PC-3 (cell line): ENCODE results near the gene KIF7. TPM values are rescaled to one million over a fixed set of nuclear protein-coding genes. Genes with fewer than 3 reads are reported as not detected.

Experiments used
- ATAC-seq: fragments of 200-7000 bp; cut with Tn5 transposase; 2 replicates; pipeline ENCODE4 v1.9.1; 2020; ENCODE audit warnings: mild to moderate bottlenecking, moderate library complexity
- BruUV-seq: library from RNA; stranded (reverse); fragments of 400-500 nt; replicated peaks from 2 replicates; lab custom pipeline; 2021; lab: Mats Ljungman, UMichigan
- CTCF ChIA-PET: fragments of 300-600 bp; sonication (Branson Sonifier 250); formaldehyde crosslinking; loops from one replicate; lab custom pipeline; 2022; ENCODE audit warnings: antibody characterized with exemption; lab: Charles Lee
- POLR2A ChIA-PET: fragments of 300-600 bp; sonication (Branson Sonifier 250); formaldehyde crosslinking; loops from one replicate; lab custom pipeline; 2022; ENCODE audit warnings: antibody characterized with exemption; ENCODE audit not compliant: unreplicated experiment; lab: Charles Lee
- DNase-seq: peaks from one replicate; pipeline ENCODE4 v3.0.0-alpha.2; 2015
- H2AFZ ChIP-seq: fragments of 300-600 bp; sonication (generic); 2 replicates; pipeline ENCODE4 v1.6.0; 2016; ENCODE audit warnings: antibody characterized with exemption, low read length
- H3F3A ChIP-seq: fragments of 300-600 bp; sonication (generic); one replicate; pipeline ENCODE4 v1.6.0; 2017; ENCODE audit warnings: antibody characterized with exemption, low read length, control low read depth, mild to moderate bottlenecking; ENCODE audit not compliant: unreplicated experiment
- H3K27ac ChIP-seq: fragments of 300-600 bp; sonication (generic); 2 replicates; pipeline ENCODE4 v1.5.1; 2016; ENCODE audit warnings: mild to moderate bottlenecking, low read length
- H3K27me3 ChIP-seq: fragments of 300-600 bp; sonication (generic); 2 replicates; pipeline ENCODE4 v1.6.1; 2016; ENCODE audit warnings: low read length, mixed read lengths
- H3K36me3 ChIP-seq: fragments of 300-600 bp; sonication (generic); 2 replicates; pipeline ENCODE4 v1.6.1; 2016; ENCODE audit warnings: low read depth, mixed run types, low read length, mixed read lengths
- H3K4me1 ChIP-seq: fragments of 300-600 bp; sonication (generic); 2 replicates; pipeline ENCODE4 v1.5.1; 2016; ENCODE audit warnings: low read length; ENCODE audit not compliant: insufficient read depth
- H3K4me2 ChIP-seq: fragments of 300-600 bp; sonication (generic); 2 replicates; pipeline ENCODE4 v1.6.0; 2016; ENCODE audit warnings: low read length
- H3K4me3 ChIP-seq: fragments of 300-600 bp; sonication (generic); 2 replicates; pipeline ENCODE4 v1.5.1; 2016; ENCODE audit warnings: mild to moderate bottlenecking, low read length, mixed read lengths
- H3K79me2 ChIP-seq: fragments of 300-600 bp; sonication (generic); 2 replicates; pipeline ENCODE4 v1.6.1; 2017; ENCODE audit warnings: low read length, mixed read lengths
- H3K9ac ChIP-seq: fragments of 300-600 bp; sonication (generic); 2 replicates; pipeline ENCODE4 v1.6.0; 2016; ENCODE audit warnings: mild to moderate bottlenecking, low read length
- H3K9me2 ChIP-seq: fragments of 300-600 bp; sonication (generic); replicated peaks from 2 replicates; pipeline ENCODE4 v1.6.1; 2016; ENCODE audit warnings: mixed run types, low read length, mixed read lengths
- H3K9me3 ChIP-seq: fragments of 300-600 bp; sonication (generic); 2 replicates; pipeline ENCODE4 v1.6.1; 2016; ENCODE audit warnings: low read length, mixed read lengths
- H4K20me1 ChIP-seq: fragments of 300-600 bp; sonication (generic); 2 replicates; pipeline ENCODE4 v1.6.1; 2016; ENCODE audit warnings: low read length, mixed read lengths
- EZH2 ChIP-seq: fragments of 300-600 bp; sonication (generic); IDR thresholded peaks from one replicate; pipeline ENCODE4 v1.6.1; 2017; ENCODE audit warnings: antibody characterized with exemption, mild to moderate bottlenecking, low read length; ENCODE audit not compliant: unreplicated experiment
- EZH2phosphoT487 ChIP-seq: fragments of 300-600 bp; sonication (generic); IDR thresholded peaks from 2 replicates; pipeline ENCODE4 v1.6.1; 2018; ENCODE audit warnings: mild to moderate bottlenecking, antibody characterized with exemption, low read length, borderline replicate concordance
- intact Hi-C: fragments of 100-400 bp; cut with micrococcal nuclease; formaldehyde crosslinking; loops from 2 replicates; pipeline ENCODE4 v1.9.0; 2023
- total RNA-seq: library from RNA; depleted of rRNA; stranded (reverse); fragments of >200 nt; gene quantifications from 2 replicates; pipeline ENCODE4 v1.2.3, GENCODE V29; 2014
- TF ChIP-seq, protein P1 (sequence below): fragments of 300-600 bp; sonication (generic); conservative IDR thresholded peaks from 2 replicates; pipeline ENCODE4 v1.5.1; 2017; ENCODE audit warnings: antibody characterized with exemption, low read depth, mild to moderate bottlenecking, low read length

The KIF7 gene
- total RNA-seq, 1 experiment from 2014 or later = 18.8 TPM

DNA sequence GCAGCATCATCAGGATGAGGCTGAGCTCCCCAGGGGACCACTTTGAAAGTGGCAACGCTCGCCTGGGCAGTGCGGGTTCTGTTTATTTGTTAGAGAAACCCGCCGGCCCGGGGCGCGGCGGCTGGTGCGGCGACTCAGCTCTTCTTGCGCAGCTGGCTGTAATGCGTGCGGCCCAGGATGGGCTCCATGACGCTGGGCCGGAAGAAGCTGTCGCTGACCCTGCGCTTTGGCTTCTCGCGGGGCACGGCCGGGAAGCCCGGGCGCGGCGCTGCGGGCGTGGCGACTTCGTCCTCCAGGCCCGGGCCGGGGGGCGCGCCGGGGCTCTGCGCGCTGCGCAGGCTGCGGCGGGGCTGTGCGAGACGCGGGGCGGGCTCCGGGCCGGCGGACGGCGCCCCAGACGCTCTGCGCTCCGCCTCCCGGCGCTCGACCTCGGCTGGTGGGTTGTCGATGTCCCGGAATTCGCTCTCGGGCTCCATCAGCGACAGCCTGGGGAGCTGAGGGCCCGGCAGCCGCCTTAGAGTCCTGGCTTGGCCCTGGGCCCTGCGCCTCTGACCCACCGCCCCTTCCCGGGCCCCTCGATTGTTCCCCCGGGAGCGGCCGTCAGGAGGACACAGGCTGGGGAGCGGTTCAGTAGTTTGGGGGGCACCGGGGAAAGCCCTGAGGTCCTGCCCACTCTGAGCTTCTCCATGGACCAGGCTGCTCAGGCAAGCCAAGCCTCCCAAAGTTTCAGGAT is 10.3 kb upstream of the KIF7 start:
- Histone ChIP-seq H3K4me3 (peak overlapping the region; percentile 60), H3K27ac (no peak overlapping the region)
- BruUV-seq = TSS peak; percentile 50

DNA sequence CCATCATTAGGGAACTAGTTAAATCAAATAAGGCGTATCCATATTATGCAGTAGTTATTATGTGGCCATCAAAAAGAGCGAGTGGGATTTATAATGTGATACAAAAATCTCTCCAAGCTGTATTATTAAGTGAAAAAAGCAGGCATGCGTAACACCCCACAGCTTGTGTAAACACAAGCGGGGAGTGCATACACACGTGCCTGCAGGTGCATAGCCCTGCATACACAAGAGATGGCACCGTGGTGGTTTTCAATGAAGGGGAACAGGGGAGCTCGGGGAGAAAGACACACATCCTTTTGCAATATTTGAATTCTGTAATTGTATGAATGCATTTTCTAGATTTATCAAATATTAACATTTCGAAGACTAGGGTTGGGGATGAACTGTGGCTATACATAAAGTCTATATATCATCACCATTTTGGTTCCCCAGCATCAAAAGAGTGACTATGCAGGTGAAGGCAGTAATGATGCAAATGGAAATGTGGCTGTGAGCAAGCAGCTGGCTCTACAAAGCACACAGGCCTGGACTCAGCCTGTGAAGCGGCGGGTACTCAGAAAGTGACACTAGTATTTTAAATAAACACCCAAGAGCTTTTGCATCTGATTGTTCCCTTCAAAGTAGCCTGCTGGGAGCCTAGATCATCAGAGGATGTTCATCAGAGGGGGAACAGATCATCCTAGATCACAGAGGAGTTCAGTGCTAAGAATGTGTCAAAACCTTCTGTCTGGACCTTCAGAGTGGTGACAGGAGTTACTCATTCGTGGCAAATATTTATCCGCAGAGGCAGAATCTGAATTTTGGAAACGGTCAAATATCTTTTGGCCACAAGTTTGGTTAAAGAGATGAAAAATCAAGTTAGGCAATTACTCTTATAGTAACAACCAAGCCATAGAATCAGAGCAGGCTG is 9.4 kb upstream of the KIF7 start:
- Histone ChIP-seq H3K79me2 (no peaks in the 10 kb centered on the region), H3K4me1 (peaks cover 33% of the 10 kb centered on the region), H3F3A (peaks cover 3% of the 10 kb centered on the region), H3K9me3 (no peaks in the 10 kb centered on the region), H3K4me3 (no peak overlapping the region), H3K9ac (no peak overlapping the region; the same call in 1 of the 2 replicates), H3K9me2 (no peaks in the 10 kb centered on the region), H2AFZ (peak overlapping the region; percentile 76; the same call in 1 of the 2 replicates), H3K27me3 (no peaks in the 10 kb centered on the region), H4K20me1 (no peaks in the 10 kb centered on the region), H3K27ac (no peak overlapping the region), H3K36me3 (no peaks in the 10 kb centered on the region), H3K4me2 (peak overlapping the region; percentile 85)
- ATAC-seq (no peak), DNase-seq (no peak)
- BruUV-seq = no TSS peak
- CTCF ChIA-PET = no interaction called here
- intact Hi-C loops = no loop called here
- POLR2A ChIA-PET = no interaction called here
- TF ChIP-seq EZH2 (no peak), EZH2phosphoT487 (no peak)

More for the DNA sequence above, 10.3 kb upstream of the KIF7 start:
- H3K4me2 ChIP-seq = peak overlapping the region; percentile 85
- H3F3A ChIP-seq = peaks cover 1% of the 10 kb centered on the region
- ATAC-seq = peak; percentile 37
- H4K20me1 ChIP-seq = no peaks in the 10 kb centered on the region
- POLR2A ChIA-PET = interaction anchor here (0.7 kb wide), 1 partner anchor 133 kb away, joined by 3 read pairs; no protein-coding TSS in a partner anchor
- no peaks in the 10 kb centered on the region for H3K9me3 ChIP-seq
- H3K4me1 ChIP-seq = peaks cover 33% of the 10 kb centered on the region
- intact Hi-C loops = no loop called here
- H3K27me3 ChIP-seq = no peaks in the 10 kb centered on the region
- no peaks in the 10 kb centered on the region for H3K36me3 ChIP-seq
- H3K79me2 ChIP-seq = no peaks in the 10 kb centered on the region
- TF ChIP-seq EZH2phosphoT487 (no peak), EZH2 (no peak)
- TF ChIP-seq, protein P1, sequence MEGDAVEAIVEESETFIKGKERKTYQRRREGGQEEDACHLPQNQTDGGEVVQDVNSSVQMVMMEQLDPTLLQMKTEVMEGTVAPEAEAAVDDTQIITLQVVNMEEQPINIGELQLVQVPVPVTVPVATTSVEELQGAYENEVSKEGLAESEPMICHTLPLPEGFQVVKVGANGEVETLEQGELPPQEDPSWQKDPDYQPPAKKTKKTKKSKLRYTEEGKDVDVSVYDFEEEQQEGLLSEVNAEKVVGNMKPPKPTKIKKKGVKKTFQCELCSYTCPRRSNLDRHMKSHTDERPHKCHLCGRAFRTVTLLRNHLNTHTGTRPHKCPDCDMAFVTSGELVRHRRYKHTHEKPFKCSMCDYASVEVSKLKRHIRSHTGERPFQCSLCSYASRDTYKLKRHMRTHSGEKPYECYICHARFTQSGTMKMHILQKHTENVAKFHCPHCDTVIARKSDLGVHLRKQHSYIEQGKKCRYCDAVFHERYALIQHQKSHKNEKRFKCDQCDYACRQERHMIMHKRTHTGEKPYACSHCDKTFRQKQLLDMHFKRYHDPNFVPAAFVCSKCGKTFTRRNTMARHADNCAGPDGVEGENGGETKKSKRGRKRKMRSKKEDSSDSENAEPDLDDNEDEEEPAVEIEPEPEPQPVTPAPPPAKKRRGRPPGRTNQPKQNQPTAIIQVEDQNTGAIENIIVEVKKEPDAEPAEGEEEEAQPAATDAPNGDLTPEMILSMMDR = no peak
- CTCF ChIA-PET = no interaction called here
- peak overlapping the region; percentile 85 for H2AFZ ChIP-seq
- H3K9me2 ChIP-seq = no peaks in the 10 kb centered on the region
- DNase-seq = peak; percentile 55
- peak overlapping the region; percentile 45 for H3K9ac ChIP-seq
